PC-3 (cell line): ENCODE results near the gene C10orf71. TPM values are rescaled to one million over a fixed set of nuclear protein-coding genes. Genes with fewer than 3 reads are reported as not detected.

Source experiments
- ATAC-seq: fragments of 200-7000 bp; cut with Tn5 transposase; 2 replicates; pipeline ENCODE4 v1.9.1; 2020; ENCODE audit warnings: mild to moderate bottlenecking, moderate library complexity
- BruUV-seq: library from RNA; stranded (reverse); fragments of 400-500 nt; replicated peaks from 2 replicates; lab custom pipeline; 2021; lab: Mats Ljungman, UMichigan
- CTCF ChIA-PET: fragments of 300-600 bp; sonication (Branson Sonifier 250); formaldehyde crosslinking; loops from one replicate; lab custom pipeline; 2022; ENCODE audit warnings: antibody characterized with exemption; lab: Charles Lee
- POLR2A ChIA-PET: fragments of 300-600 bp; sonication (Branson Sonifier 250); formaldehyde crosslinking; loops from one replicate; lab custom pipeline; 2022; ENCODE audit warnings: antibody characterized with exemption; ENCODE audit not compliant: unreplicated experiment; lab: Charles Lee
- DNase-seq: peaks from one replicate; pipeline ENCODE4 v3.0.0-alpha.2; 2015
- H2AFZ ChIP-seq: fragments of 300-600 bp; sonication (generic); 2 replicates; pipeline ENCODE4 v1.6.0; 2016; ENCODE audit warnings: antibody characterized with exemption, low read length
- H3F3A ChIP-seq: fragments of 300-600 bp; sonication (generic); one replicate; pipeline ENCODE4 v1.6.0; 2017; ENCODE audit warnings: antibody characterized with exemption, low read length, control low read depth, mild to moderate bottlenecking; ENCODE audit not compliant: unreplicated experiment
- H3K27ac ChIP-seq: fragments of 300-600 bp; sonication (generic); 2 replicates; pipeline ENCODE4 v1.5.1; 2016; ENCODE audit warnings: mild to moderate bottlenecking, low read length
- H3K27me3 ChIP-seq: fragments of 300-600 bp; sonication (generic); 2 replicates; pipeline ENCODE4 v1.6.1; 2016; ENCODE audit warnings: low read length, mixed read lengths
- H3K36me3 ChIP-seq: fragments of 300-600 bp; sonication (generic); 2 replicates; pipeline ENCODE4 v1.6.1; 2016; ENCODE audit warnings: low read depth, mixed run types, low read length, mixed read lengths
- H3K4me1 ChIP-seq: fragments of 300-600 bp; sonication (generic); 2 replicates; pipeline ENCODE4 v1.5.1; 2016; ENCODE audit warnings: low read length; ENCODE audit not compliant: insufficient read depth
- H3K4me2 ChIP-seq: fragments of 300-600 bp; sonication (generic); 2 replicates; pipeline ENCODE4 v1.6.0; 2016; ENCODE audit warnings: low read length
- H3K4me3 ChIP-seq: fragments of 300-600 bp; sonication (generic); 2 replicates; pipeline ENCODE4 v1.5.1; 2016; ENCODE audit warnings: mild to moderate bottlenecking, low read length, mixed read lengths
- H3K79me2 ChIP-seq: fragments of 300-600 bp; sonication (generic); 2 replicates; pipeline ENCODE4 v1.6.1; 2017; ENCODE audit warnings: low read length, mixed read lengths
- H3K9ac ChIP-seq: fragments of 300-600 bp; sonication (generic); 2 replicates; pipeline ENCODE4 v1.6.0; 2016; ENCODE audit warnings: mild to moderate bottlenecking, low read length
- H3K9me2 ChIP-seq: fragments of 300-600 bp; sonication (generic); replicated peaks from 2 replicates; pipeline ENCODE4 v1.6.1; 2016; ENCODE audit warnings: mixed run types, low read length, mixed read lengths
- H3K9me3 ChIP-seq: fragments of 300-600 bp; sonication (generic); 2 replicates; pipeline ENCODE4 v1.6.1; 2016; ENCODE audit warnings: low read length, mixed read lengths
- H4K20me1 ChIP-seq: fragments of 300-600 bp; sonication (generic); 2 replicates; pipeline ENCODE4 v1.6.1; 2016; ENCODE audit warnings: low read length, mixed read lengths
- EZH2 ChIP-seq: fragments of 300-600 bp; sonication (generic); IDR thresholded peaks from one replicate; pipeline ENCODE4 v1.6.1; 2017; ENCODE audit warnings: antibody characterized with exemption, mild to moderate bottlenecking, low read length; ENCODE audit not compliant: unreplicated experiment
- EZH2phosphoT487 ChIP-seq: fragments of 300-600 bp; sonication (generic); IDR thresholded peaks from 2 replicates; pipeline ENCODE4 v1.6.1; 2018; ENCODE audit warnings: mild to moderate bottlenecking, antibody characterized with exemption, low read length, borderline replicate concordance
- intact Hi-C: fragments of 100-400 bp; cut with micrococcal nuclease; formaldehyde crosslinking; loops from 2 replicates; pipeline ENCODE4 v1.9.0; 2023
- total RNA-seq: library from RNA; depleted of rRNA; stranded (reverse); fragments of >200 nt; gene quantifications from 2 replicates; pipeline ENCODE4 v1.2.3, GENCODE V29; 2014
- TF ChIP-seq, protein P1 (sequence below): fragments of 300-600 bp; sonication (generic); conservative IDR thresholded peaks from 2 replicates; pipeline ENCODE4 v1.5.1; 2017; ENCODE audit warnings: antibody characterized with exemption, low read depth, mild to moderate bottlenecking, low read length

C10orf71 gene
- total RNA-seq, 1 experiment from 2014 or later = not detected

DNA sequence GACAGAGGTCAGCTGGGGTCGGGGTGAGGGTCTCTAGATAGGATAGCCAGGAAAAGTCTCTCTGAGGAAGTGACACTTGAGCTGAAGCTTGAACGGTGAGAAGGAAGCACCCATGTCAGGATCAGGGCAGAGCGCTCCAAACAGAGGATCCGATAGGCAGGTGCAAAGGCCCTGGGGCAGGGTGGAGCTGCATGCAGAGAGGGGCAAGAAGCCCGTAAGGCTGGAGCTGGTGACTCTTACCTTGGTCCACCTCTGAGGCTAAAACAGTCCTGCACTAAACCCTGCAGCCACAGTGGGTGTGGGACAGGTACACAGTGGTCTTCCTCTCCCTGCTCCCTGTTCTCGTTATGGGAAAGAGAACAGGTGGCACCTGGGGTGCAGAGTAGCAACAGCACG is 5.8 kb upstream of the C10orf71 start:
- H3K4me3 ChIP-seq = no peak overlapping the region
- ChIA-PET POLR2A (no interaction called here), CTCF (no interaction called here)
- TF ChIP-seq EZH2 = no peak
- TF ChIP-seq, protein P1, sequence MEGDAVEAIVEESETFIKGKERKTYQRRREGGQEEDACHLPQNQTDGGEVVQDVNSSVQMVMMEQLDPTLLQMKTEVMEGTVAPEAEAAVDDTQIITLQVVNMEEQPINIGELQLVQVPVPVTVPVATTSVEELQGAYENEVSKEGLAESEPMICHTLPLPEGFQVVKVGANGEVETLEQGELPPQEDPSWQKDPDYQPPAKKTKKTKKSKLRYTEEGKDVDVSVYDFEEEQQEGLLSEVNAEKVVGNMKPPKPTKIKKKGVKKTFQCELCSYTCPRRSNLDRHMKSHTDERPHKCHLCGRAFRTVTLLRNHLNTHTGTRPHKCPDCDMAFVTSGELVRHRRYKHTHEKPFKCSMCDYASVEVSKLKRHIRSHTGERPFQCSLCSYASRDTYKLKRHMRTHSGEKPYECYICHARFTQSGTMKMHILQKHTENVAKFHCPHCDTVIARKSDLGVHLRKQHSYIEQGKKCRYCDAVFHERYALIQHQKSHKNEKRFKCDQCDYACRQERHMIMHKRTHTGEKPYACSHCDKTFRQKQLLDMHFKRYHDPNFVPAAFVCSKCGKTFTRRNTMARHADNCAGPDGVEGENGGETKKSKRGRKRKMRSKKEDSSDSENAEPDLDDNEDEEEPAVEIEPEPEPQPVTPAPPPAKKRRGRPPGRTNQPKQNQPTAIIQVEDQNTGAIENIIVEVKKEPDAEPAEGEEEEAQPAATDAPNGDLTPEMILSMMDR = no peak
- no peaks in the 10 kb centered on the region for H4K20me1 ChIP-seq
- no peak overlapping the region for H3K9ac ChIP-seq
- no peak overlapping the region for H3K27ac ChIP-seq
- H3K36me3 ChIP-seq = no peaks in the 10 kb centered on the region
- no peaks in the 10 kb centered on the region for H3K4me1 ChIP-seq
- BruUV-seq = no TSS peak
- H2AFZ ChIP-seq = no peak overlapping the region
- H3K4me2 ChIP-seq = no peak overlapping the region
- intact Hi-C loops = no loop called here
- H3F3A ChIP-seq = no peaks in the 10 kb centered on the region
- peaks cover 66% of the 10 kb centered on the region for H3K27me3 ChIP-seq
- DNase-seq (no peak), ATAC-seq (no peak)
- H3K79me2 ChIP-seq = no peaks in the 10 kb centered on the region
- no peaks in the 10 kb centered on the region for H3K9me2 ChIP-seq
- no peaks in the 10 kb centered on the region for H3K9me3 ChIP-seq

DNA sequence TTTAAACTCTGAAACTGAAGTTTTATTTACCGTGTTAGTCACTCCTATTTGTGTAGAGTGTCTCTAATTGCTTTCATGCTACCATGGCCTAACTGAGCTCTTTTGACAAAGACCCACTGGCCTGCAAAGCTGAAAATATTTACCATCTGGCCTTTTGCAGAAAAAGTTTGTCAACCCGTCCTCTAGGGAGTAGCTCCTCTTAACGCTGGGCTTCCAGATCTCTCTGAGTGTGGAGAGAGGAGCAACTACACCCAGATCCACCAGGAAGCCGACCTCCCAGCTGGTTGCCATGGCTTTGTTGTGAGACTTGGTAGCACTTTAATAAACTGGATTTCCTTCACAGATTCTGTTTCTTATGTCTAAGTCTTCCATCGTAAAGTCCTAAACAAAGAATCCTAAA is 4.2 kb upstream of the C10orf71 start:
- CTCF ChIA-PET = no interaction called here
- ATAC-seq = no peak

DNA sequence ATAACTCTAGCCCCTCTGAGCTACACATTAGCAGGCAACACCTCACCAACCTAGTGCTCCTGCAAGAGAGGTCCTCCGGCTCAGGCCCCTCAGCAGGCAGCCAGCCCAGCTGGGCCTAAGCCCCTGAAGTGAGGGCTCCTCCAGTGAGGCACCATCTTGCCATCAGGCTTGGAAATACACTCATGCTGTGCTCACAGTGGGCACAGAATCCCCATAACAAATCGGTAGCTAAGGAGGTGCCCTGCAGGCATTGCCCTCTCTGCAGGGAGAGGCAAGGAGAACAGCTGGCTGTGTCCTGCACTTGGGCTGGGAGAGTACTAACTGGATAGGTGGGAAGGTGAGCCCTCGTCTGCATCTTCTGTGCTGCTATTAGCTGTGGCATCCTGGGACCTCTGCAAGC is 3.7 kb upstream of the C10orf71 start:
- H2AFZ ChIP-seq = no peak overlapping the region

More for the DNA sequence above, 4.2 kb upstream of the C10orf71 start:
- no peak overlapping the region for H2AFZ ChIP-seq
- H3K27ac ChIP-seq = no peak overlapping the region
- no peaks in the 10 kb centered on the region; the same call in 1 of the 2 replicates for H3K4me1 ChIP-seq
- no peaks in the 10 kb centered on the region for H3K36me3 ChIP-seq
- DNase-seq = no peak
- no TSS peak for BruUV-seq
- no peak overlapping the region for H3K4me2 ChIP-seq
- H3F3A ChIP-seq = no peaks in the 10 kb centered on the region
- no peak overlapping the region for H3K9ac ChIP-seq
- TF ChIP-seq, protein P1 = no peak
- no peak for TF ChIP-seq EZH2
- no peak for TF ChIP-seq EZH2phosphoT487
- H3K9me3 ChIP-seq = no peaks in the 10 kb centered on the region
- H3K27me3 ChIP-seq = peaks cover 66% of the 10 kb centered on the region
- H3K79me2 ChIP-seq = no peaks in the 10 kb centered on the region
- POLR2A ChIA-PET = interaction anchor here (0.6 kb wide), 1 partner anchor 120 kb away, joined by 3 read pairs; no protein-coding TSS in a partner anchor
- no peak overlapping the region for H3K4me3 ChIP-seq
- intact Hi-C loops = no loop called here
- H4K20me1 ChIP-seq = no peaks in the 10 kb centered on the region
- H3K9me2 ChIP-seq = no peaks in the 10 kb centered on the region

More for the DNA sequence above, 3.7 kb upstream of the C10orf71 start:
- Histone ChIP-seq H3K9me2 (no peaks in the 10 kb centered on the region), H3K9me3 (no peaks in the 10 kb centered on the region), H3K27me3 (peaks cover 66% of the 10 kb centered on the region), H3K4me3 (no peak overlapping the region), H3K27ac (no peak overlapping the region), H3K9ac (no peak overlapping the region), H3F3A (no peaks in the 10 kb centered on the region), H3K4me2 (no peak overlapping the region), H4K20me1 (no peaks in the 10 kb centered on the region), H3K4me1 (no peaks in the 10 kb centered on the region; the same call in 1 of the 2 replicates), H3K36me3 (no peaks in the 10 kb centered on the region), H3K79me2 (no peaks in the 10 kb centered on the region)
- ChIA-PET POLR2A (no interaction called here), CTCF (no interaction called here)
- intact Hi-C loops = no loop called here
- DNase-seq (no peak), ATAC-seq (no peak)
- TF ChIP-seq EZH2phosphoT487 (no peak), EZH2 (no peak)
- TF ChIP-seq, protein P1 = no peak
- BruUV-seq = no TSS peak
